22Rv1 (cell line): Measurements from ENCODE around the gene PPM1J.

Experiments used
- ZFX ChIP-seq: fragments of 450-650 bp; IDR thresholded peaks from 2 replicates; pipeline ENCODE4 v1.6.1; 2017; ENCODE audit warnings: antibody characterized with exemption, borderline replicate concordance
- TF ChIP-seq, protein P1 (sequence below): fragments of 450-650 bp; IDR thresholded peaks from 2 replicates; pipeline ENCODE4 v1.5.1; 2017; ENCODE audit warnings: mild to moderate bottlenecking

GRCh38 chr1:112687785-112688496, 27.2 kb downstream of the PPM1J start:
- TF ChIP-seq, protein P1, sequence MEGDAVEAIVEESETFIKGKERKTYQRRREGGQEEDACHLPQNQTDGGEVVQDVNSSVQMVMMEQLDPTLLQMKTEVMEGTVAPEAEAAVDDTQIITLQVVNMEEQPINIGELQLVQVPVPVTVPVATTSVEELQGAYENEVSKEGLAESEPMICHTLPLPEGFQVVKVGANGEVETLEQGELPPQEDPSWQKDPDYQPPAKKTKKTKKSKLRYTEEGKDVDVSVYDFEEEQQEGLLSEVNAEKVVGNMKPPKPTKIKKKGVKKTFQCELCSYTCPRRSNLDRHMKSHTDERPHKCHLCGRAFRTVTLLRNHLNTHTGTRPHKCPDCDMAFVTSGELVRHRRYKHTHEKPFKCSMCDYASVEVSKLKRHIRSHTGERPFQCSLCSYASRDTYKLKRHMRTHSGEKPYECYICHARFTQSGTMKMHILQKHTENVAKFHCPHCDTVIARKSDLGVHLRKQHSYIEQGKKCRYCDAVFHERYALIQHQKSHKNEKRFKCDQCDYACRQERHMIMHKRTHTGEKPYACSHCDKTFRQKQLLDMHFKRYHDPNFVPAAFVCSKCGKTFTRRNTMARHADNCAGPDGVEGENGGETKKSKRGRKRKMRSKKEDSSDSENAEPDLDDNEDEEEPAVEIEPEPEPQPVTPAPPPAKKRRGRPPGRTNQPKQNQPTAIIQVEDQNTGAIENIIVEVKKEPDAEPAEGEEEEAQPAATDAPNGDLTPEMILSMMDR, result no peak
- no peak for TF ChIP-seq ZFX
